ENCODE measurements around the gene ATP9A.
"Not testable (repeated sequence)": the region's sequence is repeated elsewhere in the genome, so short reads cannot be mapped to it uniquely, and the experiment has no call there.

- not testable (repeated sequence) for TF ChIP-seq CTCF (IDR thresholded peaks at IDR 0.05; ENCODE audit: low read depth, low read length); POLR2A (IDR thresholded peaks at IDR 0.05; ENCODE audit: extremely low read depth, insufficient read length)
Measured at GRCh38 chr20:51740308-51740707, 27.9 kb downstream of the ATP9A start.
